CD14-positive monocyte (primary cell): Measurements from ENCODE around the gene SNAP47. TPM values are rescaled to one million over a fixed set of nuclear protein-coding genes. Genes with fewer than 3 reads are reported as not detected.

ENCODE experiments used
- DNase-seq, 3 donors: peaks; one replicate each; pipeline ENCODE4 v3.0.0-alpha.2; 2011 to 2022
- H2AFZ ChIP-seq: 2 replicates; pipeline ENCODE4 v1.6.0; 2012; ENCODE audit warnings: mild to moderate bottlenecking, low read depth, low read length, inconsistent platforms; ENCODE audit not compliant: insufficient read depth, poor library complexity, severe bottlenecking
- H3K27ac ChIP-seq, 2 donors: 1 replicate in 1 of 2; 2 replicates in 1 of 2; pipeline ENCODE4 v1.5.1; 2012 to 2013; ENCODE audit warnings: low read length in 2 of 2, control low read depth in 1 of 2, inconsistent platforms in 1 of 2, low read depth in 1 of 2, mild to moderate bottlenecking in 1 of 2
- H3K27me3 ChIP-seq, 2 donors: one replicate each; pipeline versions ENCODE4 v1.6.0 to v1.6.1; 2011 to 2013; ENCODE audit warnings: low read length in 2 of 2; ENCODE audit not compliant: control insufficient read depth in 2 of 2, insufficient read depth in 2 of 2
- H3K36me3 ChIP-seq, 2 donors: replicated peaks in 1 of 2; 1 replicate in 1 of 2; 2 replicates in 1 of 2; pipeline versions ENCODE4 v1.5.1 to v1.6.1; 2012 to 2013; ENCODE audit warnings: low read length in 2 of 2, control low read depth in 1 of 2, inconsistent platforms in 1 of 2, mild to moderate bottlenecking in 1 of 2; ENCODE audit not compliant: insufficient read depth in 2 of 2, control insufficient read depth in 1 of 2
- H3K4me1 ChIP-seq, 2 donors: 1 replicate in 1 of 2; 2 replicates in 1 of 2; pipeline versions ENCODE4 v1.5.1 to v1.6.1; 2012 to 2013; ENCODE audit warnings: low read length in 2 of 2, control low read depth in 1 of 2, inconsistent platforms in 1 of 2, mild to moderate bottlenecking in 1 of 2, moderate library complexity in 1 of 2; ENCODE audit not compliant: insufficient read depth in 2 of 2, control insufficient read depth in 1 of 2
- H3K4me2 ChIP-seq: replicated peaks from 2 replicates; pipeline ENCODE3; 2012; ENCODE audit warnings: low read length, moderate library complexity, mild to moderate bottlenecking; ENCODE audit not compliant: poor library complexity, severe bottlenecking; ENCODE audit errors: extremely low read depth
- H3K4me3 ChIP-seq, 3 experiments: fragments of 200-600 bp in 1 of 3; sonication (generic) in 1 of 3; replicated peaks in 1 of 3; 1 replicate in 2 of 3; 2 replicates in 1 of 3; pipeline ENCODE4 v1.5.1; 2011 to 2013; ENCODE audit warnings: low read length in 3 of 3, mild to moderate bottlenecking in 3 of 3, control low read depth in 2 of 3, low read depth in 2 of 3, inconsistent platforms in 1 of 3, moderate library complexity in 1 of 3
- H3K79me2 ChIP-seq: 2 replicates; pipeline ENCODE4 v1.6.0; 2012; ENCODE audit warnings: mild to moderate bottlenecking, control low read depth, inconsistent platforms, low read length, moderate library complexity; ENCODE audit not compliant: insufficient read depth
- H3K9ac ChIP-seq: 2 replicates; pipeline ENCODE4 v1.6.0; 2017; ENCODE audit warnings: low read length, mild to moderate bottlenecking; ENCODE audit not compliant: insufficient read depth, poor library complexity, severe bottlenecking
- H3K9me3 ChIP-seq, 2 donors: replicated peaks in 1 of 2; 1 replicate in 1 of 2; 2 replicates in 1 of 2; pipeline versions ENCODE4 v1.5.1 to v1.6.1; 2012 to 2013; ENCODE audit warnings: low read length in 2 of 2, control low read depth in 1 of 2; ENCODE audit not compliant: control insufficient read depth in 1 of 2, insufficient read depth in 1 of 2
- H4K20me1 ChIP-seq: 2 replicates; pipeline ENCODE4 v1.6.0; 2012; ENCODE audit warnings: mild to moderate bottlenecking, low read length, control low read depth, moderate library complexity; ENCODE audit not compliant: insufficient read depth
- H3K27ac Mint-ChIP-seq, 7 donors: one replicate each; pipeline ENCODE4 v1.8.0; 2020; ENCODE audit warnings: mild to moderate bottlenecking in 7 of 7, mixed read lengths in 7 of 7, moderate library complexity in 6 of 7, inconsistent platforms in 2 of 7
- H3K27me3 Mint-ChIP-seq, 3 donors: one replicate each; pipeline ENCODE4 v1.8.0; 2021 to 2022; ENCODE audit warnings: low read depth in 3 of 3, mild to moderate bottlenecking in 3 of 3, mixed read lengths in 3 of 3, moderate library complexity in 3 of 3, inconsistent platforms in 1 of 3
- H3K36me3 Mint-ChIP-seq, 2 donors: one replicate each; pipeline ENCODE4 v1.8.0; 2020; ENCODE audit warnings: mixed read lengths in 2 of 2, inconsistent platforms in 1 of 2, mild to moderate bottlenecking in 1 of 2
- H3K4me1 Mint-ChIP-seq: one replicate; pipeline ENCODE4 v1.8.0; 2020; ENCODE audit warnings: mild to moderate bottlenecking, mixed read lengths
- H3K4me3 Mint-ChIP-seq, 2 donors: one replicate each; pipeline ENCODE4 v1.8.0; 2020; ENCODE audit warnings: mild to moderate bottlenecking in 2 of 2, mixed read lengths in 2 of 2, moderate library complexity in 1 of 2
- H3K9me3 Mint-ChIP-seq, 7 donors: one replicate each; pipeline ENCODE4 v1.8.0; 2020 to 2022; ENCODE audit warnings: mixed read lengths in 7 of 7, mild to moderate bottlenecking in 6 of 7, moderate library complexity in 6 of 7, inconsistent platforms in 2 of 7
- CTCF ChIP-seq: fragments of 200-600 bp; IDR thresholded peaks from one replicate; pipeline ENCODE4 v1.8.0; 2022; ENCODE audit warnings: antibody characterized with exemption, mild to moderate bottlenecking
- WGBS: methylation state at CpG from one replicate; pipeline ENCODE4 v1.1.5; 2013; ENCODE audit warnings: missing lambda C conversion rate; ENCODE audit not compliant: insufficient coverage; 5-methylcytosine and 5-hydroxymethylcytosine counted together
- intact Hi-C, 2 donors: fragments of 100-400 bp; cut with micrococcal nuclease; formaldehyde crosslinking; loops; one replicate each; pipeline versions ENCODE4 v1.15.0 to v1.15.1; 2023
- polyA plus RNA-seq, 3 donors: library from polyadenylated mRNA; depleted of rRNA in 1 of 3; unstranded in 2 of 3; stranded (reverse) in 1 of 3; fragments of 300-500 nt in 2 of 3; fragments of >200 nt in 1 of 3; fragmentation: Illumina TruSeq in 2 of 3; gene quantifications; 1 replicate in 2 of 3; 2 replicates in 1 of 3; pipeline ENCODE4 v1.2.3, GENCODE V29; 2012 to 2021

SNAP47 gene
- polyA plus RNA-seq, 3 donors: 15.4 to 25.0 (median 20.5) TPM

DNA sequence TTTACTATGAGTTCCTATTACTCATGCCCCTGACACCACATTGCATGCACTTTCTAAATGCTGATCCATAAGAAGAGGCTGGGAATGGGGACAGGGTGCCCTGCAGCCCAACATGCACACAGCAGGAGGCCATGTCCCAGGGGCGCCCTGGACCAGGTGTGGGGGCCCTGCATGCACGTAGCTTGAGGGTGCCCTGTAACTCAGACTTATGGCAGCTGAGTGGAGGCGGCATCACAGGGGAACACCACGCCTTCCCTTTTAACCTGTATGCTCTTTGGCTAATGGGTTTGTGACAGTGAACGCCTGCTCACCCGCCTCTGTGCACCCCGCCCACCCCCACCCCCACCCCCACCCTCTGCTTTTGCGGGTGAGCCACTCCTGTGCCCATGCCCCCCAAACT is 36.1 kb downstream of the SNAP47 start:
- H3K4me1 Mint-ChIP-seq: peaks cover 4% of the 10 kb centered on the region

DNA sequence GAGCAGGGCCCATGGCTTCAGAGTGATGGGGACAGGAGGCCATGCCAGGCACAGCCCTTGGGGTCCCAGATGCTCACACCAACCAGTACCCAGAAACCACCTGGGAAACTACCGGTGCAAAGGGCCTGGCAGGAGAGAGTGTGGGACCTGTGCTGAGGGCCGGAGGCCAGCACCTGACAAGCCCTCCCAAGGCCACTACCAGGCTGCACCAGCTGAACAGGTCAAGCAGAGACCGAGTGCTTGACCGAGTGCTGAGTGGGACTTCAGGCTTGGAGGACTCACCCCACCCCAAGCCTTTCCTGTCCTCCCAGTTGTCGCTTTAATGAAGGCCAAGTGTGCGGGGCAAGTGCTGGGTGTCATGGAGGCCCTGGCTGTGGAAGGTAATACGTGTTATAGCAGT is 36.5 kb downstream of the SNAP47 start:
- no peaks in the 10 kb centered on the region for H3K4me1 Mint-ChIP-seq
- TF ChIP-seq CTCF: no peak
- DNase-seq: no peak
- H3K27me3 Mint-ChIP-seq: no peaks in the 10 kb centered on the region
- Histone ChIP-seq H2AFZ (no peak overlapping the region), H3K27ac (no peak overlapping the region), H3K4me3 (no peak overlapping the region), H3K27me3 (no peaks in the 10 kb centered on the region), H3K9me3 (no peaks in the 10 kb centered on the region), H3K36me3 (peaks cover 26 to 54% of the 10 kb centered on the region in 2 donors), H3K9ac (no peak overlapping the region), H4K20me1 (no peaks in the 10 kb centered on the region), H3K79me2 (no peaks in the 10 kb centered on the region), H3K4me2 (no peak overlapping the region), H3K4me1 (no peaks in the 10 kb centered on the region)
- H3K4me3 Mint-ChIP-seq: no peak overlapping the region
- H3K27ac Mint-ChIP-seq: no peak overlapping the region
- peaks cover 56 to 60% of the 10 kb centered on the region in 2 donors for H3K36me3 Mint-ChIP-seq
- no peaks in the 10 kb centered on the region for H3K9me3 Mint-ChIP-seq
- intact Hi-C loops: no loop called here
- WGBS: 100% methylated on average over 2 of the region's 7 CpGs

More for the DNA sequence above, 36.1 kb downstream of the SNAP47 start:
- Histone ChIP-seq H3K4me1 (no peaks in the 10 kb centered on the region), H3K27ac (no peak overlapping the region), H3K27me3 (no peaks in the 10 kb centered on the region), H3K79me2 (no peaks in the 10 kb centered on the region), H3K36me3 (peaks cover 25 to 51% of the 10 kb centered on the region in 2 donors), H2AFZ (no peak overlapping the region), H3K9me3 (no peaks in the 10 kb centered on the region), H3K9ac (no peak overlapping the region), H3K4me2 (no peak overlapping the region), H4K20me1 (no peaks in the 10 kb centered on the region), H3K4me3 (no peak overlapping the region)
- Mint-ChIP-seq H3K27ac (no peak overlapping the region), H3K27me3 (no peaks in the 10 kb centered on the region), H3K4me3 (no peak overlapping the region), H3K36me3 (peaks cover 53 to 59% of the 10 kb centered on the region in 2 donors), H3K9me3 (no peaks in the 10 kb centered on the region)
- TF ChIP-seq CTCF: no peak
- intact Hi-C loops: no loop called here
- DNase-seq: no peak
- WGBS: 100% methylated on average over 3 of the region's 8 CpGs
